ENCODE measurements around the gene SPTB.

- TF ChIP-seq CTCF (IDR thresholded peaks at IDR 0.05; ENCODE audit: insufficient read depth, low read length, poor library complexity, severe bottlenecking) (no peak), EZH2phosphoT487 (conservative IDR thresholded peaks at IDR 0.05; ENCODE audit: low read length) (no peak)
Observed at GRCh38 chr14:64879635-64880220, at the start of gene SPTB.

Measured in SU-DHL-6 (cell line).